H1 (cell line): ENCODE measurements around the gene CARD11.

ENCODE experiments used
- CTCF ChIP-seq, 3 experiments: IDR thresholded peaks; 1 replicate in 2 of 3; 2 replicates in 1 of 3; pipeline versions ENCODE4 v1.5.1 to v1.6.1; 2011; ENCODE audit warnings: low read length in 3 of 3, mild to moderate bottlenecking in 3 of 3, inconsistent platforms in 2 of 3, low read depth in 1 of 3, moderate library complexity in 1 of 3; ENCODE audit not compliant: insufficient read depth in 1 of 3; ENCODE audit errors: control extremely low read depth in 1 of 3
- EP300 ChIP-seq, 2 experiments: IDR thresholded peaks; 1 replicate in 1 of 2; 2 replicates in 1 of 2; pipeline ENCODE4 v1.6.1; 2011 to 2012; ENCODE audit warnings: low read depth in 2 of 2, low read length in 2 of 2, mild to moderate bottlenecking in 2 of 2, borderline replicate concordance in 1 of 2, inconsistent platforms in 1 of 2, moderate library complexity in 1 of 2
- POLR2A ChIP-seq, 2 experiments: IDR thresholded peaks; 1 replicate in 1 of 2; 2 replicates in 1 of 2; pipeline ENCODE4 v1.6.1; 2011; ENCODE audit warnings: low read depth in 2 of 2, low read length in 2 of 2, mild to moderate bottlenecking in 2 of 2; ENCODE audit errors: control extremely low read depth in 1 of 2
- SIRT6 ChIP-seq: IDR thresholded peaks from one replicate; pipeline ENCODE4 v1.7.1; 2012; ENCODE audit warnings: low read length, inconsistent platforms
- TAF7 ChIP-seq: optimal IDR thresholded peaks from 2 replicates; pipeline ENCODE3; 2011; ENCODE audit warnings: low read depth, mild to moderate bottlenecking, inconsistent platforms, low read length, moderate library complexity, borderline replicate concordance
- TF ChIP-seq, protein P1 (sequence below): IDR thresholded peaks from 2 replicates; pipeline ENCODE4 v1.6.1; 2012; ENCODE audit warnings: inconsistent platforms
- TF ChIP-seq, protein P2 (sequence below): IDR thresholded peaks from 2 replicates; pipeline ENCODE4 v1.6.1; 2011; ENCODE audit warnings: low read length, improper control_type of control experiment

GRCh38 chr7:2978408-2978807 lies 65.3 kb downstream of the CARD11 start:
- TF ChIP-seq SIRT6 (no peak), TAF7 (no peak), POLR2A (IDR thresholded peaks at IDR 0.05; ENCODE audit: control extremely low read depth in 1 of 2, low read depth in 2 of 2, low read length in 2 of 2) (no peak), CTCF (IDR thresholded peaks at IDR 0.05; ENCODE audit: control extremely low read depth in 1 of 3, insufficient read depth in 1 of 3, low read depth in 1 of 3, low read length in 3 of 3) (no peak), EP300 (IDR thresholded peaks at IDR 0.05; ENCODE audit: borderline replicate concordance in 1 of 2, low read depth in 2 of 2, low read length in 2 of 2) (no peak)
- TF ChIP-seq, protein P1, sequence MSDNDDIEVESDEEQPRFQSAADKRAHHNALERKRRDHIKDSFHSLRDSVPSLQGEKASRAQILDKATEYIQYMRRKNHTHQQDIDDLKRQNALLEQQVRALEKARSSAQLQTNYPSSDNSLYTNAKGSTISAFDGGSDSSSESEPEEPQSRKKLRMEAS = no peak
- TF ChIP-seq, protein P2, sequence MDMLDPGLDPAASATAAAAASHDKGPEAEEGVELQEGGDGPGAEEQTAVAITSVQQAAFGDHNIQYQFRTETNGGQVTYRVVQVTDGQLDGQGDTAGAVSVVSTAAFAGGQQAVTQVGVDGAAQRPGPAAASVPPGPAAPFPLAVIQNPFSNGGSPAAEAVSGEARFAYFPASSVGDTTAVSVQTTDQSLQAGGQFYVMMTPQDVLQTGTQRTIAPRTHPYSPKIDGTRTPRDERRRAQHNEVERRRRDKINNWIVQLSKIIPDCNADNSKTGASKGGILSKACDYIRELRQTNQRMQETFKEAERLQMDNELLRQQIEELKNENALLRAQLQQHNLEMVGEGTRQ = no peak
